Hematopoietic multipotent progenitor cell (in vitro differentiated cells): Measurements from ENCODE around the gene SV2A. TPM values are rescaled to one million over a fixed set of nuclear protein-coding genes. Genes with fewer than 3 reads are reported as not detected.
"Not testable (repeated sequence)": the region's sequence is repeated elsewhere in the genome, so short reads cannot be mapped to it uniquely, and the experiment has no call there.

Source experiments
- DNase-seq, 3 donors: peaks; one replicate each; pipeline ENCODE4 v3.0.0-alpha.2; 2011 to 2015; ENCODE audit warnings: low read depth in 2 of 3, low spot score in 2 of 3
- total RNA-seq: library from RNA; depleted of rRNA; stranded (reverse); fragments of >200 nt; gene quantifications from one replicate; pipeline ENCODE4 v1.2.3, GENCODE V29; 2012

SV2A gene
- total RNA-seq, 1 donor: 30.2 TPM

- DNase-seq: peak; percentile 73 to 98 (median 96)
Observed at GRCh38 chr1:149887456-149888246, 30.0 kb downstream of the SV2A start.

DNA sequence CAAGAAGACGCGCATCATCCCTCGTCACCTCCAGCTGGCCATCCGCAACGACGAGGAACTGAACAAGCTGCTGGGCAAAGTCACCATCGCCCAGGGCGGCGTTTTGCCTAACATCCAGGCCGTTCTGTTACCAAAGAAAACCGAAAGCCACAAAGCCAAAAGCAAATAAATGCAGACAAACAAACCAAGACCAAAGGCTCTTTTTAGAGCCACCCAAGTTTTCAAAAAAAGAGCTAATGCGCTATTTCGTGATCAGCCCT, 30.5 kb downstream of the SV2A start:
- not testable (repeated sequence) for DNase-seq

- peak; percentile 93 to 99 (median 97) for DNase-seq
Observed at GRCh38 chr1:149886396-149887195, 31.0 kb downstream of the SV2A start.

- not testable (repeated sequence) for DNase-seq
Observed at GRCh38 chr1:149886121-149886395, 31.6 kb downstream of the SV2A start.

DNA sequence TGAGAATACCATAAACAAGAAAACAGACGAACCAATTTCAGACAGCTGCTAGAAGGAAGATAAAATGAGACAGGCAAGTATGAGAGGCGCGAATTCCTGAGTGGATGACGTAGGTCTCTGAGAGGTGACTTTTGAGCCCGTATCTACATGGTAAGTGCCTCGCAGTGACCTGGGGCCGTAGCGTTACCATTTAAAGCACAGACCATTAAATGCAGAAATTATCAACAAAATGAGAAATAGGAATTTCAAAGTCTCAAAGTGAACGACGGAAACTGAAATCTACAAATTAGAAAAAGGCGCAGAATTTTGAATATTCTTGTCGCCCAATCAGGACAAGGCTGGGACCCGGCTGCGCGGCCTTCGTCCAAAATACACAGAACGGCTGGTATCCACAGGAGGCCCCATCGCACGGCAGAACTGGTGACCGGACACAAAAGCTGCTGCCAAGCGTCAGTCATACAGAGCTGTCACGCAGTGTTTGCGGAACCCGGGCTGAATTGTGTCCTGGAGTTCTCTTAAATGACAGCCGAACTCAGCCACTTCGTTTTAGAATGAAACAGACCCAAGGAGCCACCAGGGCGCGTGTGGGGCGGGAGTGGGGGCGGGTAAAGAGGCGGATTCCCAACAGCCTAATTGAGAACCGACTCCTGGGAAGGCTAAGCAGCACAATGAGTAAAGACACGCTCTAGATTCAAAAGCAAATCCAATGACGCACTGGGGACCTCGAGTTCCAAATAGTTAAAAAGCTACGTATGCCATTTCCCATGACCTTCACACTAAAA, 32.1 kb downstream of the SV2A start:
- DNase-seq: peak; percentile 46 to 88 (median 69)

DNA sequence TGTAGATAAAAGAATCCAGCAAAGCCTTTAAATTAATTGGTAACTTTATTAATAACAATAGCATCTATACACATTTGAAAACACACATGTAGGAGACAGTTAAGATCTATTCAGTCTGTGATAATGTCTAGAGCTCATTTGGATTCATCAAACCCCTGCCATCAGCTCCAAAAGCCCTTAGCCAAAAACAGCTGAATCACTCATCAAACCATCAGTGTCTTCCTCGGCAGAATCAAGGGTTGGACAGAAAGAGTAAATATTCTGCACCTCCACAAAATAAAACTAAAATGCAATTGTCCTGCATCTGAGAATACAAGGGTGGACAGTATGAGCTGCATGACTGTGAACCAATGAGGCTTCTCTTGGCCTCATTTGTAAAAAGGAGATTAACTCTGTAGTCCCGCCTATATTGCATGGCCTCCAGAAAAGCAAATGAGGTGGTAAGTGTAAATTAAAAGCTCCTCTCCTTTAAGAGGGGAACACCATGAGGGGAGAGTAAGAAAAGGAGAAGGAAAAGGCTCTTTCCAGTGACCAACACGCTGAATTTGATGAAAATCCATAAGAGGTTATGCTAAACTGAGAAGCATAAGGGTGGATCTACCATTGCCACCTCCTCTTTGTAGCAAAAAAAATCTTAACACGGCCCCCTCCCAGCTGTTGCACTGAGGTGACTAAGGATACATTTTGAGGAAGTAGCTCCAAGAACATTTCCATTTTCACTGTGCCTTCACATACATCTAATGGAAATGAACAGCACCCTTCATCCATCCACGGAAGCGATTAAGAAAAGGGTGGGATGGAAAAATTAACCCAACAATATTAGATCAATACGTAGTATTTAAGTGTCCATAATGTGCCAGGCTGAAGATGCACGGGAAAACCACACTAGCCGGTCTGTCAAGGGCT, 33.0 kb downstream of the SV2A start:
- DNase-seq: peak in 2 of 3 donors; percentile 66 to 88

GRCh38 chr1:149883598-149884247, 33.9 kb downstream of the SV2A start:
- peak in 1 of 3 donors; percentile 44 for DNase-seq

DNA sequence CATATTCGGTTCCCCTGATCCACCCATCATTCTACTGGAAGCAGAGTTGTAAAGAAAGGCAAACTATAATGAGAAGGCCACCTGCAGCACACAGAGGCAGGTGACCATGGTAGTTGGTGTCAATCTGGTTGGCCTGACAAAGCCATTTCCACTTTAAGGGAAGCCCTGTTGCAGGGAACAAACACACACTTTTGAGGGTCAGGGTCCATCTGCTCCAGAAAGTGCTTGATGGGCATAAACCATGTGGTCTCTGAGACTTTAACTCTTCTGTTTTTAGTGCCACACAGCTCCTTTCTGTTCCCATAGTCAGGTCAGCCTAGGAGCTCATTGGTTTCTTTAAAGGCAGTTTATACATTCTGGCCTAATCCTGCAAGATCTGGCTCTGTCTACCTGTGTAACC, 35.8 kb downstream of the SV2A start:
- DNase-seq: no peak

DNA sequence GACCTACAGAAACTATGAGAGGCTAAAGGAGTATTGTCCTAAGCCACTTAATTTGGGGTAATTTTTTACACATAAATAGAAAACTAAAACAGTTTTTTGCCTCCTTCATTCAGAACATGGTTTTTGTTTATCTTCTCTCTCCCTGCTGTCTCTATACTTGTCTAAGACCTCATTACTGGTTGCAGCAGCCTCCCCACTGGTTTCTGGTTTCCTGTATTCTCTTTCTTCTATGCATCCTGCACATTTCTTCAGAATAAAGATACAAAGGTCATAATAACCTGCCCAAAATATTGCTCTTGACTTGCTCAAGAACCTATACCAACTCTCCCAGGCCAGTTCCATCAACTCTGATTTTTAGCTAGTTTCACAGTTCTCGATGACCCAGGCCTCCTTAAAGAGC, 38.1 kb downstream of the SV2A start:
- no peak for DNase-seq

GRCh38 chr1:149877211-149877946, 40.3 kb downstream of the SV2A start:
- no peak for DNase-seq

DNA sequence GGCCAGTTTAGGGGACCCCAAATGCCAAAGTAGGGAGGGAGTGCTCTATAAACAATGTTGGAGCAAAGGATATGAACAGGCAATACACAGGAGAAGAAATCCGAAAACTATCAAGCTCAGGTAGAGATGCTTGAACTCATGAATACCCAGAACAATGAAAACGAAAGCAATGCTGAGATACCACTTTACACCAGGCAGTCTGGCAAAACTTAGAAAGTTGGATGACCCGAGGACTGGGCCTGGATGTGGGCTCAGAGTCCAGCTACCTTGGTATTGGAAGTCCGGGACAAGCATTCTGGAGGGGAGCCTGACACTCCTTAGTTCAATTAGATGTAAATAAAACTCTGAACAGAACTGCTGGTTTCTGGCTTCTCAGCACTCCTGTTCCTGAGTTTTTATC, 44.6 kb downstream of the SV2A start:
- DNase-seq: not testable (repeated sequence)

DNA sequence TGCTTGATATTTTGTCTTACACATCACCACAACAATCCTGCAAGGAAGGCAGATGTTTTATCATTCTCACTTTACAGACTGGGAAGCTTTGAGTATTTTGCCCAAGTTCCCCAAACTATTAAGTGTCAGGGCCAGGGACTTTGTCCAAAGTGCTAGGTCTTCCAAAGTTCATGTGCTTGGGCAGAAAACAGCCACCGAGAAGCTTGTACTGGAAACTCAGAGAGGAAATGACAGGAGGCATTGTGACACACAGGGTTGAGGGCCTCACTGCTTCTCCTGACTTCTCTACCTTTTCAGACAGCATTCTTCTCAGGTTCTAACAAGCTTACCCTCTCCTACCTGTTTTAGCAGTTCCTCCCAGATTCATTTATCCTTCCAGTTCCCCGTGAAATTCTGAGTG, 50.8 kb downstream of the SV2A start:
- not testable (repeated sequence) for DNase-seq

DNA sequence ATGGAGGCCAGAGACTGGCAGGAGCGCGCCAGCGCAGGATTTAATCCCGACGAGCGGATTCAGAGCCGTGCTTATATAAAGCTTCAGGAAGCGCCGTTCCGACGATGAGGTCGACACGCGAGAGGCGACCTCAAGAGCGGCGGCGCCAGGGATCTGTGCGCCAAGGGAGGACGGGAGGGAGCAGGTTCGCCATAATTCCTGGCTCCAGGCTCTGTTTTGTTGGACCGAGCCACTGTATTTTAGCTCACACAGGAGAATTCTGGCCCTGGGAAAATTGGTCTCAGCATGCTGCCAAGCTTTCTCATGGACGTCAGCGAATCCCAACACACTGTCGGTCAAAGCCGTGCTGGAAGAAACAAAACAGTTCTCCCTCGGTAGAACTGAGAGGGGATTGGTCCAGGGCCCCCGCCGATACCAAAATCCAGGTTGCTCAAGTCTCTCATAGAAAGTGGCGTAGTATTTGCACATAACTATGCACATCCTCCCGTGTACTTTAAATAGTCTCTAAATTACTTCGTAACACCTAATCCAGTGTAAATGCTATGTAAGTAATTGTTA, 56.1 kb downstream of the SV2A start:
- not testable (repeated sequence) for DNase-seq

DNA sequence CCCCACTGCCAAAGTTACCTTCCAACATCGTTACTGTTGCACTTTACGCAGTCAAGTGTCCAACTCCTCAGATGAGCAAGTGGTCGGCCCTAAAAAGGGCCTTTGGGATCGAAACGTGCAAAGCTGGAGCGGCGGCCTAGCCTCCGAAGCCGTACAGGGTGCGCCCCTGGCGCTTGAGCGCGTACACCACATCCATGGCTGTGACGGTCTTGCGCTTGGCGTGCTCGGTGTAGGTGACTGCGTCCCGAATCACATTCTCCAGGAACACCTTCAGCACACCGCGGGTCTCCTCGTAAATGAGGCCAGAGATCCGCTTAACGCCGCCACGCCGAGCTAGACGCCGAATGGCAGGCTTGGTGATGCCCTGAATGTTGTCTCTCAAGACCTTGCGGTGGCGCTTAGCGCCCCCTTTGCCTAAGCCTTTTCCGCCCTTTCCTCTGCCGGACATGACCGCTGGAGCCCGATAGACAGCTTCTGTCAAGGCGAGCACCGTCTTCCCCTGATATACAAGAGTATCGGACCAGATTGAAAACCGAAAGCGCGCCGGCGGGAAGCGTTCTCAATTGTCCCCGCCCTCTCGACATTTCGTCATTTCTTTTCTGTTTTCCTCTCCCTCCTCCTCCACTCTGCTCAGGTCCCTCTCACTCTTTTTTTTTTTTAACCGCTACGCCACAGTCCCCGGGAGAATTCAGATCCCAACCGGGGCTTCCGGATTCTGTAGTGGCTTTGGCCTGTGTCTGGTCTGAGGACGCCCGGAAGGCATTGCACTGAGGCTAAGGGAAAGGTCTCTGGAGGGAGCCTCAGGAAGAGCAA, 56.8 kb downstream of the SV2A start:
- not testable (repeated sequence) for DNase-seq

DNA sequence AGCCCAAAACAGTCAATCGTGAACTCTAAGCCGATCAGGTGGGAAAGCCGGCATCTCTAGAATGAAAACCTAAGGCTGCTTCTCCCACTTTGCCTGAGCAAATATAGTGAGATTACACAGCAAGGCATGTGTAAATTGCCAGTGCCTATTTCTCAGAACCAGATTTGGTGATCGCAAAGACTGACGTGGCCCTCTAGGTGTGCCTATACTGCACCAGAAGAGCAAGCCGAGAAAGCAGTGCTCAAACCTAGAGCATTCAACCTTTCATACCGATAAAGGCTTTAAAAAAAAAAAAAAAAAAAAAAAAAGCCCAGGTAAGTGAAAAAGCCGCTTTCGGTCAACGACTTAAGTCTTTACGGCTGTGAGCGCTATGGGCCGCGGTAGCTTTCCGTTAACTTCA, 57.4 kb downstream of the SV2A start:
- DNase-seq: not testable (repeated sequence)
